ENCODE measurements around the gene ISLR2.
A peak's percentile ranks its signal among the peaks of the same experiment; 100 is the strongest.
"Not testable (repeated sequence)": the region's sequence is repeated elsewhere in the genome, so short reads cannot be mapped to it uniquely, and the experiment has no call there.

Gene ISLR2

DNA sequence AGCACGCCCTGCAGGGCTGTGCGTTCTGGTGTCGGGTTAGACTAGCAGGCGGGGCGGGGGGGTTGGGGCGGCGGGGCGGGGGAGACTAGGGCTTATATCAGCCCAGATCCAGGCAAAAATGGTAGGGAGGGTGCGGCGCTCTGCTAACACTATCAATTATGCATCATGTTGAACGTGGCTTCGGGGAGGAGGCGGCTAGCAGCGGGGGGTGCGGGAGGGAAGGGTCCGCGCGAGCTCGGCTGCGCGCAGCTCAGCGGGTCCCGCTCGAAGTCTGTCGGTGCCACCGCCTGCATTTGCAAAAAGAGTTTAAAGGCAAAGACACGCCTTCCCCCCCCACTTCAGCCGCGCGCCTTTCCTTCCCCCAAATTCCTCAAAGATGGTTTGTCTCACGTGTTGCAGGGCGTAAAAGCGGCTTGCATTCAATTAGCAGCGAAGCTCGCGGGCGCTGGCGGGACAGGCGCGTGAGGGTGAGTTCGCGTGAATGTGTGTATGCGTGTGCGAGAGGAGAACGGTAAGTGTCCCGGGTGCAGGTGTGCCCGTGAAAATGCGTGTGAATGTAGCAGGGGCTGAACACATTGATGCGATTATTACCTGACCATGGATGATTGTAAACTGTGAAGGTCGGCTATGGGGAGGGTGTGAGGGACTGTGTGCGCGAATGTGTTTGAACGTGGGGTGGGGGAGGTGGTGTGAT, at the start of gene ISLR2:
Gene ISLR2, plus strand, starts transcription at position 432 of the 694 bp plus-strand sequence. CDS start 2,169 bp downstream, outside the sequence.
- no peak within 1 kb of the TSS for H3K4me3 ChIP-seq (ENCODE audit: low read depth, low read length)

DNA sequence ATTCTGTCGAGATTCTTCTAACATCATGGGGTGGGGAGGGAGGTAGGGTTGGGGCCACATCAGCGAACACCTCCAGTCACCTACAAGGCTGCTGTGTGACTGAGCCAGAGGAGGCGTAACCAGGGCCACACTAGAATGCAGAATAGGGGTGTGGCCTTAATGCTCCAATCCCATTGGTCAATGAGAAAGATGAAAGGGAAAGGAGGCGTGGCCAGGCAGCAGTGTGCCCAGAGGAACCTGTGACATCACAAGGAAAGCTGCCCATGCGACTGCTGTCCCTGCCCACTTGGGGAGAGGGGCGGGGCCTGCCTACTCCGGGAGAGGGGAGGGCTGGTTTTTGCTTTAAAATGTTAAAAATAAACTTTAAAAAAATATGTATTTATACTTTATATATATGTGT, 47.9 kb upstream of the ISLR2 start, which contains the start of gene GOLGA6A:
Gene GOLGA6A, minus strand, starts transcription at position 101 of the 400 bp plus-strand sequence. Its CDS starts 41 bp downstream, at position 60.
- H3K4me3 ChIP-seq (ENCODE audit: low read depth, low read length); DNase-seq (ENCODE audit: low read depth): not testable (repeated sequence)

More for the DNA sequence above, at the start of gene ISLR2:
- DNase-seq (ENCODE audit: low read depth) = no peak

DNA sequence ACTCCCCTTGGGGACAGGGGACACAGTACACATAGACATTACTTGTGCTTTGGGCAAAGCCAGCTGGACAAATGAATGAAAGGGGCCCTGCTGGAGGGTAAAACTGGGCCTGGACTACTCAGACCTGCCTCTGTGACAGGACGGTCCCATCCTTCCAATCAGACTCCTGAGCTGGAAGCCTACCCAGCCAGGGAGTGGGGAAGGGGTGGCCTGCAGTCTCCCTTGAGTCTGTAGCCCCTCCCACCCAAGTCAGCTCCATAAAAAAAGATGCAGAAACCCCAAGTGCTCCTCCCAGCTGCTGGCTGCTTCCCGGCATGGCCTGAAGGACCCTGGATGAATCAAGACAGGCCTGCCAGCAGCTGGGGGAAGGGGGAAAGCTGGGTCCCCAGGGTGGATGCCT, 35.8 kb upstream of the ISLR2 start:
- not testable (repeated sequence) for DNase-seq (ENCODE audit: low read depth); H3K4me3 ChIP-seq (ENCODE audit: low read depth, low read length)

- DNase-seq (ENCODE audit: low read depth); H3K4me3 ChIP-seq (ENCODE audit: low read depth, low read length): not testable (repeated sequence)
Measured at GRCh38 chr15:74095610-74096009, 34.8 kb upstream of the ISLR2 start.

- H3K4me3 ChIP-seq (ENCODE audit: low read depth, low read length); DNase-seq (ENCODE audit: low read depth): not testable (repeated sequence)
Measured at GRCh38 chr15:74096753-74097474, 33.5 kb upstream of the ISLR2 start.

DNA sequence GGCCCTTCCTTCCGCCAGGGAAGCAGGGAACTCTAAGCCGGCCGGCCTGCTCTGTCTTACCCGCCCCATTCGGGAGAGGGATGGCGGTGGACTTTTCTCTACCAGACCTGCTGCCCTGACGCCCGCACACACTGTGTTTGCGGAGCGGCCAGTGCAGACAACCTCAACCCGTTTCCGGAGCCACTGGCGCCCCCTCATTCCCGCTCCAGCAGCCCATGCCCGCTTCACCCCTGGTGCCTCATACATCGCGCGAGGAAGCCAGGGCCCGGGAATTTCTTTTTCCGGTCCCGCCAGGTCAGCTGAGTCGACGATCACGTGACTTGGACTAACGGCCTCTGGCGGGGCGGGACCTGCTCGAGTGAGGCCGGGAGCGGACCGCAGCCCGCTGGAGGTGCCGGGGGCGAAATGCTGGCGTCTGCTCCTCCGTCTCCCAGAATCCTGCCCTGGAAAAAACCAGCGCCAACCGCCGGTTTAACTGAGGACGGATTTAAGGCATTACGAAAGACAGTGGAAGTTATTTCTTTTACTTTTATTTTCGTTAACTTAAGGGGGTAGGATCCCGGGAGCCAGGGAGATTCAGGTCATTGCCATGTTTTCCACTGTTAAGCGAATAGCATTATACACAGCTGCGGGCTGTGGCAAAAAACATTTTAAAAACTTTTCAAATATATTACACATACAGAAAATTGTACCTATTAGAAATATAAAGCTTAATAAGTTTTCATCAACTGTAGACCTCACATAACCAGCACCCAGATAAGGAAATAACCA, 30.2 kb upstream of the ISLR2 start:
- peak; percentile 62 for DNase-seq (ENCODE audit: low read depth)
- peak overlapping the region; percentile 37 for H3K4me3 ChIP-seq (ENCODE audit: low read depth, low read length)

- no peak overlapping the region for H3K4me3 ChIP-seq (ENCODE audit: low read depth, low read length)
- no peak for DNase-seq (ENCODE audit: low read depth)
Measured at GRCh38 chr15:74108111-74108510, 22.3 kb upstream of the ISLR2 start.

GRCh38 chr15:74108611-74109010, 21.8 kb upstream of the ISLR2 start:
- DNase-seq (ENCODE audit: low read depth); H3K4me3 ChIP-seq (ENCODE audit: low read depth, low read length): not testable (repeated sequence)

DNA sequence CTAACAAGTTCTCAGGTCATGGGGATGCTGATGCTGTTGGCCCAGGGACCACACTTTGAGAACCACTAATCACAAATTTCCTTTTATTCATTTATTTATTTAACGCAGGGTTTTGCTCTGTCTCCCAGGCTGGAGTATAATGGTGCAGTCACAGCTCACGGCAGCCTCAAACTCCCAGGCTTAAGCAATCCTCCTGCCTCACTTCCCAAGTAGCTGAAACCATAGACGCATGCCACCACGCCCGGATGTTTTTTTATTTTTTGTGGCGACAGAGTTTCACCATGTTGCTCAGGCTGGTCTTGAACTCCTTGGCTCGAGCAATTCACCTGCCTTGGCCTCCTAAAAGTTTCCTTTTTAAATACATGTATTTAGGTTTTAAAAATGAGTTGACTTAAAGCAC, 20.7 kb upstream of the ISLR2 start:
- no peak for DNase-seq (ENCODE audit: low read depth)
- H3K4me3 ChIP-seq (ENCODE audit: low read depth, low read length) = no peak overlapping the region

GRCh38 chr15:74120426-74120825, 10.0 kb upstream of the ISLR2 start:
- H3K4me3 ChIP-seq (ENCODE audit: low read depth, low read length) = no peak overlapping the region
- DNase-seq (ENCODE audit: low read depth) = no peak

- DNase-seq (ENCODE audit: low read depth) = no peak
- no peak overlapping the region for H3K4me3 ChIP-seq (ENCODE audit: low read depth, low read length)
Measured at GRCh38 chr15:74121039-74121438, 9.3 kb upstream of the ISLR2 start.

- no peak for DNase-seq (ENCODE audit: low read depth)
- H3K4me3 ChIP-seq (ENCODE audit: low read depth, low read length) = no peak overlapping the region
Measured at GRCh38 chr15:74121858-74122257, 8.5 kb upstream of the ISLR2 start.

DNA sequence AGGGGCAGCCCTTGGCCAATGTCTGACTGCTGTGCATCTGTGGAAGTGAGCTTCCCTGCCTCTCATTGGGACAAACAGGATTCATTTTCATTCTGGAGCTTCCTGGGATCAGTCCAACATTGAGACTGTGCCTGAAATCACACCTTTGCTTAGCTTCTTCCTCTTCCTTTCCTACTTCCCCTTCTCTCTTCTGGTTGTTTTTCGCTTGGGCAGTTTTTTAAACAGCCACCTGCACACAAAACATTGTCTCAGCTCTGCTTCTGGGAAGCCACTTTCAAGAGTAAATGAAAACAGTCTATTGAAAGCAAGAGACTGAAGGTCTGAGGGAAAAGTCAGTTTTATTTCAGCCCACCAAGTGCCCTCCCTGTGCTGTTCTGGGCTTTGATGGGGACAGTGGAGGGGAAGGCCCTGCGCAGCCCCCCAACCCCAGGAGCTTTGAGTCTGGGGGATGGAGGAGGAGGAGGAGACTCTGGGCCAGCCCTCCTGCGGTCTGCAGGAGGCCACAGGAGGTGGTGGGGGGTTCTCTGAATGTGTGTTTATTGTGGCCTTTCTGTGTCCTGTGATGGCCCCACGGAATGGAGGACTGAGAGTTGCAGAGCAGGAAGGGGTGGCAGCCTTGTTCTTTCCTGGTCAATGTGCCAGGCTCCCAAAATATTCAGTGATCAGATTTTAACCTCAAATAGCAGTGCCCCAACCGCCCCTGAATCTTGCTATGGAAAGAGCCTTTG, 7.8 kb upstream of the ISLR2 start:
- no peak overlapping the region for H3K4me3 ChIP-seq (ENCODE audit: low read depth, low read length)
- no peak for DNase-seq (ENCODE audit: low read depth)

DNA sequence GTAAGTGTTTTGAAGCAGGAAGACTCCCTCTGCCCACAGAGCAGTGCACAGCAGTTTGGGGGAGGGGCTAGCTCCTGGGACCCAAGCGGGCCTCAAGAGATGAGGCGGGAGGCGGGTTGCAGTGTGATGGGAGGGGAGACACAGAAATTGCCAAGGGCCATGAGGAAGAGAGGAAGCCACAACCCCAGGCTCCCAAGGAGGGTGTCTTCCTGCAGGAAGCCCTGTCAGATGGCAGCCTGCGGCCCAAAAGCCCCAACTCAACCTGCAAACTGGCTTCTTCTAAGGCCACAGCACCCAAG, 7.3 kb upstream of the ISLR2 start:
- no peak overlapping the region for H3K4me3 ChIP-seq (ENCODE audit: low read depth, low read length)
- DNase-seq (ENCODE audit: low read depth) = no peak

DNA sequence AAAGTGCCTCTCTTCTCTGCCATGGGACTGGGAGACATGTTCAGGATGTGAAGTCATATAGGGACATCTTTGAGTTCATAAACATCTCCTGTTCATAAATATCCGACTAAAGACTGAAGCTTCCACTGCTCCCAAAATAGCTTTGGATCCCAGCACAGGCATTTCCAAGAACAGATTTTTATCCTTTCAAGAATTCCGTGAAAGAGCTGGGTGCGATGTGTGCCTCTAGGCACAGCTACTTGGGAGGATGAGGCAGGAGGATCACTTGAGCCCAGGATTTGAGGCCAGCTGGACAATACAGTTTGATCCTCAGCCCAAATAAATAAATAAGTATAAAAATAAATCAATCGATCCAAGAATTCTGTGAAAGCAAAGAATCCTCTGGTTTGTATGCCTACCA, 6.7 kb upstream of the ISLR2 start:
- DNase-seq (ENCODE audit: low read depth) = no peak
- no peak overlapping the region for H3K4me3 ChIP-seq (ENCODE audit: low read depth, low read length)

DNA sequence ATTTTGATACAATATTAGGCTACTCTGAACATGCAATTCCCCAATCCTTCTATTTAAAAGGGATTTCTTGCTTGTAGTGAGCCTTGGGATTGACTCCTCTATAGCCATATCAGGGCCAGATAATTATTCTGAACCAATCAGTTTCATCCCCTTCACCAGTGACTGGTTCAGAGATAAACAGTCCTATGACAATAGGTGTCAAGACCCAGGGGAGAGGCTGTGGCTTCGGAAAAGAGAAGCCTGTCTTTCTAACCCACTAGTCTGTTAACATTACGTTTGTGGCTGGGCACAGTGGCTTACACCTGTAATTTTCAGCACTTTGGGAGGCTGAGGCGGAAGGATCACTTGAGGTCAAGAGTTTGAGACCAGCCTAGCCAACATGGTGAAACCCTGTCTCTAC, 6.2 kb upstream of the ISLR2 start:
- DNase-seq (ENCODE audit: low read depth) = no peak
- no peak overlapping the region for H3K4me3 ChIP-seq (ENCODE audit: low read depth, low read length)

DNA sequence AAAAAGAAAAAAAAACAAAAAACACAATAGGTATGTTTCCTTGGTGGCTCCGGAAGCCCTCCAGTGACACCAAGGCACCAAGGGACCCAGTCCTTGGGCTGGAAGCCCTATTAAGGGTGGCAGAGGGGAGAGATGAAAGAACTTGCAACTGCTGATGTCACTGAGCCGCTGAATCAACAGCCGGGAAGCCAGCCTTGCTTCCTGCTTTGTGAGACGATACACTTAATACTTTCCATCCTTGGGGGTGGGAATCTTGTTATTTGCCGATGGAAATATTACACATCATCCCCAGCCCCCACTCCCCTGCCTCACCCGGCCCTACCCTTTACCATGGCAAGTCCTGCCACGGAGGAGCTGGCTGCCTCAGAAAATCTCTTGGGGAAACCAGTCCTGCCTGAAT, 5.6 kb upstream of the ISLR2 start:
- DNase-seq (ENCODE audit: low read depth) = no peak

GRCh38 chr15:74127255-74127953, 3.0 kb upstream of the ISLR2 start:
- H3K4me3 ChIP-seq (ENCODE audit: low read depth, low read length) = peak overlapping the region; percentile 48

More for the DNA sequence above, 5.6 kb upstream of the ISLR2 start:
- no peak overlapping the region for H3K4me3 ChIP-seq (ENCODE audit: low read depth, low read length)

More at GRCh38 chr15:74127255-74127953, 3.0 kb upstream of the ISLR2 start:
- peak; percentile 45 for DNase-seq (ENCODE audit: low read depth)
